Caki2 (cell line): ENCODE measurements around the gene LYSMD3. TPM values are rescaled to one million over a fixed set of nuclear protein-coding genes. Genes with fewer than 3 reads are reported as not detected.

ENCODE experiments used
- DNase-seq: peaks from one replicate; pipeline ENCODE4 v3.0.0-alpha.2; 2015; ENCODE audit warnings: low read depth
- in situ Hi-C: cut with HindIII; loops from 2 replicates; pipeline ENCODE4 v1.10.0; 2016; ENCODE audit warnings: low sequenced_read_pairs, low pct_unique_long_range_greater_than_20kb, mixed read lengths
- total RNA-seq: library from RNA; depleted of rRNA; stranded (reverse); fragments of >200 nt; shearing (Covaris generic); gene quantifications from 2 replicates; pipeline ENCODE4 v1.2.3, GENCODE V29; 2014; ENCODE audit warnings: low replicate concordance

The LYSMD3 gene
- total RNA-seq, 1 experiment from 2014 or later = 2.9 TPM

DNA sequence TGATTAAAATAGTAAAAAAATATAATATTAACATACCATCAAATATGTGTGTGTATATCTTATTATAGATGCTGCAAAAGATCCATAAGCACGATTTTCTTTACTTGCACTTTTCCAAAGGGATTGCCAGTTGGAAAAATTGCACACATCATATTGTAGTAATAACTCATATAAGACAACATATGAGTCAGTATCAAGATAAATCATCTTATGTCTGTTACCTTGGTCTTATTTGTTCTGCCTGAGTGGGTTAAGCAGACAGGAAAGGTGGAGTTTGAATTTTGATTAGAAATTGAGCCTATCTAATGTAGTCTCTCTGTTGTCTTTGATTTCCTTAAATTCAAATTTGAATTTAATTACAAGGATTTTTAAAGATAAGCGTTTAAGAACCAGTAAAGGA is 24.6 kb downstream of the LYSMD3 start:
- in situ Hi-C loops = no loop called here
- DNase-seq = no peak

DNA sequence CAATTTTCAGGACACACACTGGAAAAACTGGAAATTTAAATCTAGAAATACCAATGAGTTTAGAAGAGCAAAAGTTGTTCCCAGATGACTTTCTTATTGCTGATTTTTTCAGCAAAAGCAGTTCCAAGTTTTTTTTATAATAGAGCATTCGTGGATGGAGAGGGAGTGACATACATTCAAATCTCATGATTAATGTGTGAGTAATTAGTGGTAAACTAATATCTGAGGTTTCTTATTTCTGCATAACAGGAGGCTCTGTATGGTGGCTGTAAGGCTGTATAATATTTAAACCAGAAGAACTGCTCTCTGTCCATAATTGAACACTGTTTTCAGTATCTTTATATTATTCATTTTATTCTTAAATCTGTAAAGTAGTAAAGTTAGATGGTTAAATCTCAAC is 25.8 kb downstream of the LYSMD3 start:
- in situ Hi-C loops = no loop called here
- no peak for DNase-seq

DNA sequence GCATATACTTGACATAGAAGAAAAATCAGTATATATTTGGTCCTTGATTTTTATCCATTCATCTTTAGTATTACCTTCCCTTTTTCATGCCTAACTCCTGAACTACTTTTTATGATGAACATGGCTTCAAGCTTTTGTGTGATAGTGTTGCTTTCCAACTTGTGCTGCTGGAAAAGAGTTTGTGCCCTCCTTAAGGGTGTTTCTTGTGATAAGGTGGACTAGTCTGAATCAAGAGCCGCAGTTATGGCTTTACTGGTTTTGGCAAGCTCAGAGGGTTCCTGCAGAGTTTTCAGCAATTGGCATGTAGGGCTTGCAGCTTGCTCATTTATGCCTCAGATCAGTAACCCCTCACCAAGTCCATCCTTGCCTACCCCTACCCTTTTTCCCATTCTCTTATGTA is 34.2 kb downstream of the LYSMD3 start:
- no peak for DNase-seq
- in situ Hi-C loops = no loop called here

DNA sequence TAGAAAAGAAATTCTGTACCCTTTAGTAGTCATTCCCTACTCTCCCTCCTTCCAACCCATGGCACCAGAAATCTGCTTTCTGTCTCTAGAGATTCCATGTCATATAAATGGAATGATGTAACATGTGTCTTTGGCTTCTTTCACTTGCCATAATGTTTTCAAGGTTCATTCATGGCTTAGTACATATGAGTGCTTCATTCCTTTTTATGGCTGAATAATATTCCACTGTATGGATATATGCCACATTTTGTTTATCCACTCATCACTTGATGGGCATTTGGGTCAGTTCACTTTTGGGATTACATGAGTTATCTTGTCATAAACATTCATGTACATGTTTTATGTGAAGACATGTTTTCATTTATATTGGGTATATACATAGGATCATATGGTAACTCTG is 35.3 kb downstream of the LYSMD3 start:
- in situ Hi-C loops = no loop called here
- DNase-seq = no peak

DNA sequence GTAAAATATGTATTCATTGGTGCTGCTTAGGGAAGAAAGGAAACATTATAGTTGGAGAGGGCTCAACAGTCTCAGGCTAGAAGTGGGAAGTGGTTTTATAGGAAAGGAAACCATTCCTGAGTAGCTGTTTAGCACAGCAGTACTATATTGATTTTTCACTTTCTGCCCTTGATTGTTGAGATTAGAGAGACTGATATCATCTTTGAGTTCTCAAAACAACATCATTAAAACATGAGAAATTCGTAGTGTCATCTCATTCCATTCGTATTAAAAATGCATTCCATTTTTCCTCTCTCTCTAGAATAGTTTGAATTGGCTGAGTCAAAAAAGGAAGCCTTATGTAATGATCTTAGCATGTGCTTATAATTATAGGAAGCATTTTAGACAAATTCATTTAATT is 40.6 kb downstream of the LYSMD3 start:
- DNase-seq = no peak
- in situ Hi-C loops = no loop called here

DNA sequence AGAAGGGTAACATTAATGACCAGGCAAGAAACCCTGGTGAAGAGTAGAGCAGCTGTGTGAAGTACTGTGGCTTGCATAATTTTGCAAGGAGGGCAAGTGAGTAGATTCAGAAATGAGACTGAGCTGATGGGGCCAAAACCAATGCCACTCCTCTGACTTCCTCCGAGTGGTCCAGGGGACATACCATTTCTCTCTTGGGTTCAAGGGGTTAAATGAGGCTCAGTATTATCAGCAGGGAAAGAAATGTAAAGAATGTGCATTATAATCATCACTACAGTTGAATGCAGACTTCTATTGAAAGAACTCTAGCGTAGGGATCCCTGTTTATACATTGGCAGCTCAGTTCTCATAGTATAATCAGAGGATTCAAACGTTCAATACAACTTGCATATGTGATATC is 44.8 kb downstream of the LYSMD3 start:
- no peak for DNase-seq
- in situ Hi-C loops = no loop called here

DNA sequence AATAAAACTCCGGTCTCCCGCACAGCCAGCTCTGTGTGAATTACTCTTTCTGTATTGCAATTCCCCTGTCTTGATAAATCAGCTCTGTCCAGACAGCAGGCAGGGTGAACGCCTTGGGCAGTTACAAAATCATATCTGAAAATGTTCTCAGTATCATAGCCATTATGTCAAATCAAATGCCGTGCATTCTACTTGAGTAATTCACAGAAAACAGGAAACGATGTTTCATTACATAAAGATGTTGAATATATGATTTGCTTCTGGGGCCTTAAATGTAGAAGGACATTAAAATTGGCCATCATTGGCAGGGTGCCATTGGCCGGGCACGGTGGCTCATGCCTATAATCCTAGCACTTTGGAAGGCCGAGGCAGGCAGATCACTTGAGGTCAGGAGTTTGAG is 46.2 kb downstream of the LYSMD3 start:
- in situ Hi-C loops = no loop called here
- DNase-seq = no peak

DNA sequence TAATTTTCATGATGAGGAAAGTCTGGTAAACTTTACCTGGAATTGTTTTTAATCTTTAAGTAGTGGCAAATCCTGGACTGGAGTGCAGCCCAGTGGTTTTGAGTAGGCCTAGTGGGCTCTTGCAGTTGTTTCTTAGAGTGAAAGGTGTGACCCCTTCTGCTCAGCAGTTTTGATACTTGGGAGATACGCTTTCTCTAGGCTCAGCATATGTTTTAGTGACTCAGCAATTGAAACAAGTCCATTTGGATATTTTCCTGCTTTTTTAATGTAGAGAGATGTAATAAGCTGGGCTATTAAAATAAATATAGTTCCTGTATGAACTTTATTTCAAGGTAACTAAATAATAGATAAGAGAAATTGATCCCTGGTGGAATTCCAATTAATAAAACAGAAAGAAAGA is 48.7 kb downstream of the LYSMD3 start:
- no peak for DNase-seq
- in situ Hi-C loops = no loop called here

DNA sequence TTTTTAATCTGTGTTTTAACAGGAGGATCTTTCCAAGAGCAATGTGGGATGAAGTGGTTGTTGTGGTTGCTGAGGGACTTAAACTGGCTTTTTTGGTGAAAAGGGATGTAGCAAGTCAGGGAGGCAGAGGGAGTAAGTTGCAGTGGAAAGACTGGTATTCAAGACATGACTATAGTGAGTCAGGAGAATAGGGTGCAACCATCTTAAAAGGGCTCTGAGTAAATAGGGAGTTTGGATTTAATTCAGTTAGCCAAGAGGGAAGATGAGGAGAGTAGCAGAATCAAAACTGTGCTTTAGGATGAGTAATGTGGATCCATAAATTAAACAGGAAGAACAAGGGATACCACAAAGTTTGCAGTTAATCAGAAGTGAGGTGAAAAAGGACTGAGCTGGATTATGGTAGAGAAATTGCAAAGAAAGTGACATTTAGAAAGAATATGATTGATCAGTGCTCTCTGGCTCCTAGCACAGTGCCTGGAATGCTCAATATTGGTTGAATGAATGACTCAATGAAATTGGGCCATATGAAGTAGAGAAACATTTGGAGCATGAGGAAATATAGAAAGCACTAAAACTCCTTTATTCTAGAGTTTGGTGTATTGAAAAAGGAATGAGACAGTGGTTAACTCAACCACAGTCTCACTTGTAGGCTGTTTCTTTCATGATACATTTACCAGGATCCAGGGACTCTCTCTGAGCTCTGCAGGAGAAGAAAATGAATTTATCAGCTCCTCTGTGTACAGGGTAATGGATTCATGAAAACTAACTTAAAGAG is 49.6 kb downstream of the LYSMD3 start:
- DNase-seq = no peak
- in situ Hi-C loops = no loop called here

DNA sequence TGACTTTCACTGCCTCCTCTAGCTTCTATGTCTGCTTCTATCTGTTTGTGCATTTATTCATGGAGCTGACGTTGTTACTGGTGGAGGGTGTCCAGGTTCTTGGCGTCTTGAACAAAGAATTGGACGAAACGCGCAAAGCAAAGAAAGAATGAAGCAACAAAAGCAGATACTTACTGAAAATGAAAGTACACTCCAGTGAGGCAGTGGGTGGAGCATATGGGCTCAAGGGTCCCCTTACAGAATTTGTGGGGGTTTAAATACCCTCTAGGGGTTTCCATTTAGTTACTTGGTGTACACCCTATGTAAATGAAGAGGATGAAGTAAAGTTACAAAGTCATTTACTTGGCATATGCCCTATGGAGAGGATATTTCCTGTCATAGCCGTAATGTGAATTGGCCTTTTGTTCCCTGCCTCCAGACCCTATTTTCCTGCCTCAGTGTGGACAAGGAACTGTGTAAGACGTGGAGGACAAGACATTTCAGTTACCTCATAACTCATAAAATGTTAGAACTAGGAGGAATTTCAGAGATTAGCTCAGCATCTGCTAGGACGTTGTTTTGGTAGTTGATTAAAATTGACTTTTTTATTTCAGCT is 51.7 kb downstream of the LYSMD3 start:
- no peak for DNase-seq
- in situ Hi-C loops = no loop called here

DNA sequence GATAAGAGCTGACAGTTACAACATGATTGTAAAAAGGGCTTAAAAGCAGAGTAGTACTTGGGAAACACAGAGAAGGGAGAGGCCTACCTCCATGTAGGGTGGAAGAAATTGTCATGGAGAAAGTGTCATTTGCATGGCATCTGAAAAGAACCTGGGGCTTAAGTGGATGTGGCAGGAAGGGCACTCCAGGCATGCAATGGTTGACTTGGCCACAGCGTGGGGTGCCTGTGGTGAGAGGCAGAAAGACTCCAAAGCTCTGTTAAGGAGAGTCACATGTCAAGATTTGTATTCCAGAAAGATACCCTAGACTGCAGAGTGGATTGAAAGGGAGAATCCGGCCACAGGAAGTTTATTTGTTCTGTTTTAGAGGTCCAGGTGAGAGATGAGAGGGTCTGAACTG is 52.3 kb downstream of the LYSMD3 start:
- in situ Hi-C loops = no loop called here
- DNase-seq = no peak

DNA sequence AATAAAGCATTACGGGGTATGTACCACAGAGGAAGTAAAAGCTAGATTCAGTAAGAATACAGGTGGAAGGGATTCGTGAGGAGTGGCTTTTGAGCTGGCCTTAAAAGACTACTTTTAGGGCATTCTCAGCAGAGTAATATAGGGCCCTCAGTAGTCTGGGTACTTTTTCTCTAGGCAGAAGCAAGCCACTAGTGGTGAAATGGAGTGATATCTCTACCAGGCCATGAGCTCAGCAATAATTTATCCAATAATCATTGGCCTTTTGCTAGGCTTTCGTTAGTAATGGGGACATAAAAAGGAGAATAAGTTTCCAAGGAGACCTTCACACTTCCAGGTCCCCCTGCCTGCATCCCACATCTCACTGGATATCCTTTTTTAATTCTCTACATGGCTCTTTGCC is 53.0 kb downstream of the LYSMD3 start:
- in situ Hi-C loops = no loop called here
- no peak for DNase-seq

DNA sequence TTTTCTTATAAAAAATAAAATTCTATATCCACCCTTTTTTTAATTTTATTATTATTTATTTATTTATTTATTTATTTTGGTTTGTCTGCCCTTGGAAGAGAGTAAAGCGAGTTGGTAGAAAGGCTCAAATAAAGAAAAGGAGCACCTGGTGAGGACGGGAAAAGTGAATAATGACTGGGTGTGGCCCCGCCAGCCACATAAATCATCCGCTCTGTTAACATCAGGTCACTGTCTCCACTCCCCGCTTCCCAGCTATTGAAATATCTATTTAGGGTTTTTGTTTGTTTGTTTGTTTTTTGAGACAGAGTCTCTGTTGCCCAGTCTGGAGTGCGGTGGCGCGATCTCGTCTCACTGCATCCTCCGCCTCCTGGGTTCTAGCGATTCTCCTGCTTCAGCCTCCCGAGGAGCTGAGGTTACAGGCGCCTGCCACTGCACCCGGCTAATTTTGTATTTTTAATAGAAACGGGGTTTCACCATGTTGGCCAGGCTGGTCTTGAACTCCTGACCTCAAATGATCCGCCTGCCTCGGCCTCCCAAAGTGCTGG is 53.9 kb downstream of the LYSMD3 start:
- no peak for DNase-seq
- in situ Hi-C loops = no loop called here

DNA sequence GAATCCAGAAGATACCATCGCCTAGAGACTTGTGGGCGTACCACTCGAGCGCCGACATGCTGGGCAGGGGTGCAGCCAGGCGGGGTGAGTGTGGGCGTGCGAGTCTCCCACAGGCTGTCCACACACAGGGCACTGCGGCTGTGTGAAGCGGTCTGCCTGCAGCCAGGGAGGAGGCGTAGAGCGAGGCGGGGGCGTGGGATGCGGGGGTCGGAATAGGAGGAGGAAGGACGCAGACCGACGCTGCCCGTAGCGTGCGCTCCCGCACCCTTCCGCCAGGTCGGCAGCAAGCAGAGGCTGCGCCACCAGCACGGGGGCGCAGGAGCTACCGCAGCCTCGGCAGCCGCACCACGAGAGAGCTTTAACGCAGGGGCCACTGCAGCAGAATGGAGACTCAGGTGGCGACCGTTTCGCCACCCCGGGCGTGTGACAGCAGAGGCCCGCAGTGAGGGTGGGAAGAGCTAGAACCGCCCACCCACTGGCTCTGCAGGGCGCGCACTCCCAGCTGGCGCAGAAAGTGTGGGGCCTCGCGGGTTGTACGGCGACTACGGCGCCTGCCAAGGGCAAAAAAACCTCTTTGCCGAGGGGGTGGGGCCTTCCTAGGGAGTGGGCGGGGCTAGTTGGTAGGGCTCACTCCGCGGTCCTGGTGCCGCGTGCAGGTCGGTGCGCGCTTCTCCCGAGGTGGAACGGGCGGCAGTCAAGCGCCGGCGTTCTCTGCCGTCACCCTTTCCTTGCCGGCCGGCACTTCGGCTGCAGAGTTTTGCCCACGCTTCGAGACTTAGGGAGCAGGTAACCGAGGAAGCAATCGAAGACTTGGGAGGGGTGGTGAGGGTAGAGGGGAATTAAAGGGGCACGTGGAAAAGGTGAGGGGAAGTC is 54.9 kb downstream of the LYSMD3 start, which contains the start of the genes MBLAC2 and POLR3G:
Gene MBLAC2 (minus strand): TSS at position 537 of the 873 bp plus-strand sequence. CDS start 479 bp downstream, at position 58.
Gene POLR3G (plus strand): TSS at position 630 of the 873 bp plus-strand sequence. CDS start 10,704 bp downstream, outside the sequence.
- in situ Hi-C loops = no loop called here
- peak; percentile 91 for DNase-seq

DNA sequence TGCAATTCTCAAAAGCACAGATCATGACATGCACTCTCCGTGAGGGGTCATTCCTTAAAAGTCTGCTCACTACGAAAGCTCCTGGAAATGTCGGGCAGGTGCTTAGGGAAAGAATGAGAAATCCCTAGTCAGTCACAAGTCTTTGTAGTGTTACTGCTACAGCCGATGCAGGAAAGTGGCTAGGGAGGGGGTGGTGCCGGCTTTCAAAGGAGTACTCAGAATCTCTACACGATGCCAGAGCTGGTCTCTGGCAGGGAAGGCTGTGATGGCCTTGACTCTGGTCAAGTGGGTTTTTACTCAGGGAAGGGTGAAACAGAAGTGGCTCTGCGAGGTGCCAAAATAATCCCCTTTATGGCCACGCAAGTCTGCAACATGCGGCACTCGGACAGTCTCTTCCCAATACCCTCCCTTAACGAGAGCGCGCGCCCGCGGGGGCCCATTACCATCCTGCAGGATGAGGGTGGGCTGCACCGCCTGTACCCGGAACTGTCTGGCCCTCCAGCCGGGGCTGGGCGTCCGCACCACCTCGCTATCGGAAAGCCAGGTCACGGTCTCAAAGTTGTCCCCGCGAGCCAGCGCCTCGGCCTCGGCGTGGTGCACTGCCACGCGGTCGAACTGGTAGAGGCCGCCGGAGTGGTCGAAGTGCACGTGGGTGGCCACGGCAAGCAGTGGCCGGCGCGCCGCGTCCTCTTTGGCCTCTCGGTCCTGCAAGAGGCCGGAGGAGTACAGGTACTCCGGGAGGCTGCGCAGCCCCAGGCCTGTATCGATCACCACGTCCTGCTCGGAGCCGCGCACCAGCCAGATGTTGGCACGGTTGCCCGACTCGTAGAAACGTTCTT is 55.8 kb downstream of the LYSMD3 start:
- peak; percentile 35 for DNase-seq
- in situ Hi-C loops = no loop called here

DNA sequence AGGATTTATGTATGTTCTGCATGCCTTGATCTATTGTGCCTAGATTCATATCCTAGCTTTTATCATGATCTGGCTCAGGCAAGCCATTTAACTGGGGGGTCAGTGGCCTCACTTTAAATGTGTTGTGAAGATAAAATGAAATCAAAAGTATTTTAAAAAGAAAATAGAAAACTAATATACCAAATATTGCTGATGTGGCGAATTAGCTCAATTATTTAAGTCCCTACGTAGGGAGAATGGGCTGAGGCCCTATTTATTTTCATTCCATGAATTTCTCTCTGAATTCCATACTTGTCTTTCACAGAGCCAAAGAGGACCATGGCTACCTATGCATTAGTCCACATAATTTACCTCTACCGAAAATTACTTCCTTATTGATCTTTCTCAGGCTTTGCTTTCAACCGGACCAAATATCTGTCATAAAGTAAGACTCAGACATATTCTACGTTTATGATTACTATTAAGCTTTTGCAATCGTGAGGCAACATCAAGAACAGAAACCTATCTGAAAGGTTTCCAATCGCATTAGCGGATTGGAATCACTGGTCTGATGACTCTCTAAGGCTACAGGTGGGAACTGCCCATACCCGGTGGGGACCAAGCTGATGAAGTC is 56.5 kb downstream of the LYSMD3 start:
- in situ Hi-C loops = no loop called here
- no peak for DNase-seq
